GM06990 (cell line): Measurements from ENCODE around the gene EZH1.

Experiments used
- DNase-seq: peaks from one replicate; pipeline ENCODE4 v3.0.0-alpha.2; 2011; ENCODE audit not compliant: insufficient read length; ENCODE audit errors: extremely low read depth
- H3K27me3 ChIP-seq: replicated peaks from 2 replicates; pipeline ENCODE4 v1.6.0; 2011; ENCODE audit warnings: low read length; ENCODE audit not compliant: control insufficient read depth, insufficient read depth
- H3K36me3 ChIP-seq: 2 replicates; pipeline ENCODE4 v1.5.1; 2011; ENCODE audit warnings: low read length; ENCODE audit not compliant: control insufficient read depth, insufficient read depth
- H3K4me3 ChIP-seq: replicated peaks from 2 replicates; pipeline ENCODE4 v1.5.1; 2011; ENCODE audit warnings: low read depth, mild to moderate bottlenecking, control low read depth, low read length
- CTCF ChIP-seq: IDR thresholded peaks from 2 replicates; pipeline ENCODE4 v1.5.1; 2011; ENCODE audit warnings: low read length, control low read depth, mild to moderate bottlenecking, inconsistent platforms; ENCODE audit not compliant: insufficient read depth, poor library complexity, severe bottlenecking

EZH1 gene

GRCh38 chr17:42682722-42683403 lies 62.0 kb downstream of the EZH1 start:
- no peak for TF ChIP-seq CTCF
- Histone ChIP-seq H3K27me3 (no peaks in the 10 kb centered on the region), H3K36me3 (peaks cover 14% of the 10 kb centered on the region), H3K4me3 (peak overlapping the region; percentile 80)
- peak; percentile 52 for DNase-seq

GRCh38 chr17:42681976-42682721 lies 62.7 kb downstream of the EZH1 start, which contains the start of gene CNTNAP1:
TSS of gene CNTNAP1 (plus strand) at chr17:42682531. CDS start at chr17:42682830, 299 bp downstream.
- no peak for TF ChIP-seq CTCF
- H3K27me3 ChIP-seq, result no peaks in the 10 kb centered on the region
- H3K4me3 ChIP-seq, result peak within 1 kb of the TSS; percentile 80
- DNase-seq, result peak; percentile 70
- peaks cover 10% of the 10 kb centered on the region for H3K36me3 ChIP-seq

GRCh38 chr17:42680331-42680808 lies 64.5 kb downstream of the EZH1 start:
- Histone ChIP-seq H3K4me3 (peak overlapping the region; percentile 60), H3K36me3 (peaks cover 2% of the 10 kb centered on the region), H3K27me3 (no peaks in the 10 kb centered on the region)
- DNase-seq, result peak; percentile 55
- no peak for TF ChIP-seq CTCF

GRCh38 chr17:42679492-42680330 lies 65.1 kb downstream of the EZH1 start:
- TF ChIP-seq CTCF, result peak; percentile 54
- H3K36me3 ChIP-seq, result peaks cover 2% of the 10 kb centered on the region
- no peaks in the 10 kb centered on the region for H3K27me3 ChIP-seq
- H3K4me3 ChIP-seq, result peak overlapping the region; percentile 60
- peak; percentile 94 for DNase-seq

- peak; percentile 74 for DNase-seq
- Histone ChIP-seq H3K27me3 (no peaks in the 10 kb centered on the region), H3K4me3 (peak overlapping the region; percentile 71), H3K36me3 (peaks cover 2% of the 10 kb centered on the region)
- no peak for TF ChIP-seq CTCF
Measured at GRCh38 chr17:42678951-42679491, 65.8 kb downstream of the EZH1 start.
